RWPE1 (cell line): ENCODE data around the gene MAP1B.

Source experiments
- CTCF ChIA-PET: fragments of 350-600 bp; sonication (Branson Sonifier 250); formaldehyde crosslinking; extraction: SDS; loops from one replicate; lab custom pipeline; 2021; lab: Yijun Ruan, JAX
- POLR2A ChIA-PET: fragments of 400-600 bp; formaldehyde crosslinking; extraction: SDS; loops from one replicate; lab custom pipeline; 2020; ENCODE audit warnings: antibody characterized with exemption; ENCODE audit not compliant: low non-redundant PET; lab: Yijun Ruan, JAX
- DNase-seq: peaks from one replicate; pipeline ENCODE4 v3.0.0; 2012; ENCODE audit warnings: low spot score
- H3K27ac ChIP-seq: fragments of 450-650 bp; 2 replicates; pipeline ENCODE4 v1.5.1; 2017
- TF ChIP-seq, protein P1 (sequence below): fragments of 450-650 bp; conservative IDR thresholded peaks from 2 replicates; pipeline ENCODE4 v1.5.1; 2017; ENCODE audit warnings: low read depth, mild to moderate bottlenecking

Gene MAP1B

DNA sequence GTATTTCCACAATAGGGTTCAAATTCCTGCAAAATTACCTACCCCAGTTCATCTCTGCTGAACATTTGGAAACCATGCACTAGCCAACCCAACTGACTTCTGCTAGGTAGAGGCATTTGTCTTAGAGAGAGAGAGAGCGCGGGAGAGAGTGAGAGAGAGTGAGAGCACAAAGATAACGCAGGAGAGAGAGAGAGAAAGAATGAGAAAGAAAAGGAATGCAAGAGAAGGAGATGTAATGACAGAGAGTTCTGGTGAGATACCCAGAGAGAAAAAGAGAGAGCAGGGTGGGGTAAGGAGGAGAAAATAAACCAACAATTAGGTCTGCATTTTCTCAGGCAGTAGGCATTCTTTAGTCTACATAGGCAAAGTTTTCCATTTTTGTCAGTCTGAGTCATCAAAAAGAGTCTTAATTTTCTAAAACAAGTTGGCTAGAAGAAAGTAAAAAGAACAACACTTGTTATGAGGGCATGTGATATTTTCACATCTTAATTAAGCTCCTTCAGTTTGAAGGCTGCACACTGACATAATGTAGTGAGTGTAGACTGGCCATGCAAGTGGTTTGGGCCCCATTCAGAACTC lies 98.2 kb downstream of the MAP1B start:
- no peak for DNase-seq
- no peak overlapping the region for H3K27ac ChIP-seq
- TF ChIP-seq, protein P1, sequence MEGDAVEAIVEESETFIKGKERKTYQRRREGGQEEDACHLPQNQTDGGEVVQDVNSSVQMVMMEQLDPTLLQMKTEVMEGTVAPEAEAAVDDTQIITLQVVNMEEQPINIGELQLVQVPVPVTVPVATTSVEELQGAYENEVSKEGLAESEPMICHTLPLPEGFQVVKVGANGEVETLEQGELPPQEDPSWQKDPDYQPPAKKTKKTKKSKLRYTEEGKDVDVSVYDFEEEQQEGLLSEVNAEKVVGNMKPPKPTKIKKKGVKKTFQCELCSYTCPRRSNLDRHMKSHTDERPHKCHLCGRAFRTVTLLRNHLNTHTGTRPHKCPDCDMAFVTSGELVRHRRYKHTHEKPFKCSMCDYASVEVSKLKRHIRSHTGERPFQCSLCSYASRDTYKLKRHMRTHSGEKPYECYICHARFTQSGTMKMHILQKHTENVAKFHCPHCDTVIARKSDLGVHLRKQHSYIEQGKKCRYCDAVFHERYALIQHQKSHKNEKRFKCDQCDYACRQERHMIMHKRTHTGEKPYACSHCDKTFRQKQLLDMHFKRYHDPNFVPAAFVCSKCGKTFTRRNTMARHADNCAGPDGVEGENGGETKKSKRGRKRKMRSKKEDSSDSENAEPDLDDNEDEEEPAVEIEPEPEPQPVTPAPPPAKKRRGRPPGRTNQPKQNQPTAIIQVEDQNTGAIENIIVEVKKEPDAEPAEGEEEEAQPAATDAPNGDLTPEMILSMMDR, result no peak
- CTCF ChIA-PET, result no interaction called here
- POLR2A ChIA-PET, result no interaction called here

DNA sequence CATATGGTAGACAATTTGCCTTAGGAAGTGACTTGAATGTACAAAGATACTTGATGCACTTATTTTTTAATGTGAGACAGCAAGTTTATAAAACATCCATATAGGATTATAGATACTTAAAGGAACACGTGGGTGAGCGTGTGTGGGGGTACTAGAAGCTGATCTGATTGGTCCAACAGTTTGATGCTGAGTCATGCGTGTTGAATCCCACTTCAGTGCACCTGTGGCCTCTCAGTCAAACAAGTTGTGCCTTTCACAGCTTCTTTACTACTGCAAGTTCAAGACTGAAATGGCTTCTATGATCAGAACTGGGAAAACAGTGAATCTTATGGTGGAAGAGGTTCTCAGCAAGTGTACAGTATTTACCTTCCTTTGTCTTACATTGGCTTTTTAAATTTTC lies 98.9 kb downstream of the MAP1B start:
- DNase-seq, result no peak
- CTCF ChIA-PET, result no interaction called here
- no peak overlapping the region for H3K27ac ChIP-seq
- TF ChIP-seq, protein P1, result no peak
- POLR2A ChIA-PET, result no interaction called here

DNA sequence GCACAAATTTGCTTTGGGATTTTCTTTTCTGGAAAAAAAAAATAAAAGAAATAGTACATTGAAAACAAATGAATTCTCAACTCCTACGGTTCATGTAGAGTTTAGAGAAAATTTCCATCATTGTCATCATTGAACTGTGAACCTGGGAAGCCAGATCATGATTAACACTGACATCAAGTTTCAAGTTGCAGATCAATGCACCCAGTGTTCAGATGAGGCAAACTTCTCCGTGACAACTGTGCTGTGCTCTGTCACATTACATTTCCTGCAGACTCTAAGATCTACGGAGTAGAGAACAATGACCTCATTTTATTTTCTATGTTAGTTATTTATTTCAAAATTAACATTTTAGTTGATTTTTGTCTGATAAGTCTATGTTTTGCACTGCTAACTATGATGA lies 99.7 kb downstream of the MAP1B start:
- POLR2A ChIA-PET, result no interaction called here
- CTCF ChIA-PET, result no interaction called here
- TF ChIP-seq, protein P1, result no peak
- DNase-seq, result no peak
- no peak overlapping the region for H3K27ac ChIP-seq

DNA sequence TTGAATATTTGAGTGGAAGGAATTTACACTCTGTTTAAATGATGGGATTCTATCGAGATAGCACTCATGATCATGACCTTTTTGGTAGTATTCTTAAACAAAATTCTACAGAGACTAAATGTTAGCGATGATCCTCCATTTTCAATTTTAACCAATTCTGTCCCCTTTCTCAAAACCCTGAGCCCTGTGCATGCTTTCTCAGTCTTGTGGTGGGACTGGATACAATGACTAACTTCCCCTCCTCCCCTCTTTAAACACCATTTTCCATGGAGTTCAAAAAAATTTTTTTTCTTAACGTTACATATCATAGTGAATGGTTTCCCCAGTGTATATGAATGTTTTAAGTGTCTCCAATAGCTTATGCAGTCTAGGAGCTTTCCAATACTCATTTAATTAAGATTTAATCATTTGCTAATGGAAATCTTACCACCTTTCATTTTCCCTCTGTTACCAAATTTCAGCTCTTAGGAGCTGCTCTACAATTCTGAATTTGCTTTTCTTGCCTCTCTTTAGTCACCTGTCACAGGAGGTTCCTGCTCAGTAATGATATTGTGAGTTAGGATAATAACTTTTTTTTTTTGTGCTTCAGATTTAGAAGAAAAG lies 101.2 kb downstream of the MAP1B start:
- ChIA-PET CTCF (interaction anchor here (0.6 kb wide), 2 partner anchors 200 to 425 kb away, joined by 3 to 5 read pairs; no protein-coding TSS in a partner anchor), POLR2A (no interaction called here)
- no peak for DNase-seq
- TF ChIP-seq, protein P1, result no peak
- H3K27ac ChIP-seq, result no peak overlapping the region

DNA sequence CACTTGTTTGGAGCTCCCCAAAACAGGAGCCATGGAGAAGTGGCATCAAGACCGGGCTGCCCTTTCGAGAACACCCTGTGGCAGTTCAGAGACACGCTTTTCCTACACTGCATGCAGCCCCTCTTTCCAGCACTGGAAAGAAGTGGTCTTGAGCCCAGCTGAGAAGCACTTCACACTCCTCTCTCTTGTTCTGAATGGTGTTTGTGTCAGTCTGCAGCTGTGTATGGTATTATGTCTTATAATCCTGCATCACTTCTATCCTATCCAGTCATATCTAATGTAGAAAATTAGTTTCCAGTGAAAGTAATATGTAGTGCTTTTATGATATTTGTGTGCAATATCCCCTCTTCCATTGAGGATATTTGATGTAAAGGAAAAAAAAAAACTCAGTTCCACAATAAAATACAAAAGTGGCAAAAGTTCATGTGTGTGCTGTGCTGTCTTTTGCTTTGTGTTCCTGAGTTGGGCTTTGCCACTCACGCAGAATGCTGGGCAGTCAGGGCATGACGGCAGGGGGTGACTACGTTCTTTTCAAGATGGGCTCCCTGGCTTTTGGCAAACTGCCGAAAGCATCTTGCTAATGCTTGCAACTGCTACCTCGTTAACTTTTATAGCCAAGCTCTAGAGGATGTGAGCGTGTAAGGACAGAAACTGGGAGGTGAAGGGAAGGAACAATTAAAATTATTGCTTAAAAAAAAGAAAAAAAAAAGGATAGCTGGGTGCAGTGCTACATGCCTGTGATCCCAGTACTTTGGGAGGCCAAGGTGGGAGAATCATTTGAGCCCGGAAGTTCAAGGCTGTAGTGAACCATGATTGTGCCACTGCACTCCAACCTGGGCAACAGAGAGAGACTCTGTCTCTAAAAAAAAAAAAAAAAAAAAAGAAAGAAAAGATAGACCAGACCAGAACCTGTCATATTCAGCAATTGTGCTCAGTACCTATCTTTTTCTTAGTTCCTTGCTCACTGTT lies 102.2 kb downstream of the MAP1B start:
- peak; percentile 63 for DNase-seq
- POLR2A ChIA-PET, result no interaction called here
- CTCF ChIA-PET, result interaction anchor here (0.6 to 0.8 kb wide), 3 partner anchors 12 to 375 kb away, joined by 4 to 6 read pairs (median 4); no protein-coding TSS in a partner anchor
- TF ChIP-seq, protein P1, result no peak; the same call in 1 of the 2 replicates
- H3K27ac ChIP-seq, result peak overlapping the region; percentile 90
